RWPE2 (cell line): ENCODE results near the gene TSHZ2.
"Not testable (repeated sequence)": the region's sequence is repeated elsewhere in the genome, so short reads cannot be mapped to it uniquely, and the experiment has no call there.

Experiments used
- ATAC-seq: fragments of 200-7000 bp; cut with Tn5 transposase; 3 replicates; pipeline ENCODE4 v1.9.1; 2021; ENCODE audit warnings: low read depth
- DNase-seq: peaks from one replicate; pipeline ENCODE4 v3.0.0-alpha.2; 2020; ENCODE audit warnings: low spot score
- H3K27ac ChIP-seq: fragments of 450-650 bp; 2 replicates; pipeline ENCODE4 v1.5.1; 2017; ENCODE audit warnings: mild to moderate bottlenecking; ENCODE audit not compliant: poor library complexity, severe bottlenecking
- H3K27me3 ChIP-seq: fragments of 250-450 bp; sonication (Bioruptor Pico); 2 replicates; pipeline ENCODE4 v1.5.1; 2021; ENCODE audit warnings: mild to moderate bottlenecking, moderate library complexity; ENCODE audit not compliant: insufficient read depth, poor library complexity, severe bottlenecking
- H3K36me3 ChIP-seq: fragments of 250-450 bp; sonication (Bioruptor Pico); 2 replicates; pipeline ENCODE4 v1.5.1; 2020; ENCODE audit warnings: low read depth, mild to moderate bottlenecking, moderate library complexity
- H3K4me1 ChIP-seq: fragments of 250-450 bp; sonication (Bioruptor Pico); 2 replicates; pipeline ENCODE4 v1.5.1; 2021; ENCODE audit warnings: mild to moderate bottlenecking, moderate library complexity; ENCODE audit not compliant: insufficient read depth, poor library complexity, severe bottlenecking
- H3K4me3 ChIP-seq: fragments of 250-450 bp; sonication (Bioruptor Pico); 2 replicates; pipeline ENCODE4 v1.5.1; 2021; ENCODE audit warnings: mild to moderate bottlenecking, moderate library complexity; ENCODE audit not compliant: severe bottlenecking
- H3K9me3 ChIP-seq: fragments of 250-450 bp; sonication (Bioruptor Pico); 2 replicates; pipeline ENCODE4 v1.5.1; 2021; ENCODE audit warnings: mild to moderate bottlenecking, moderate library complexity; ENCODE audit not compliant: severe bottlenecking
- CTCF ChIP-seq: fragments of 450-650 bp; IDR thresholded peaks from one replicate; pipeline ENCODE4 v1.5.1; 2017; ENCODE audit warnings: mild to moderate bottlenecking, moderate library complexity; ENCODE audit not compliant: poor library complexity, severe bottlenecking

The TSHZ2 gene

GRCh38 chr20:53524589-53525312 is 552.6 kb downstream of the TSHZ2 start:
- no peak for TF ChIP-seq CTCF
- no peaks in the 10 kb centered on the region for H3K9me3 ChIP-seq
- H3K4me3 ChIP-seq, result no peak overlapping the region
- no peaks in the 10 kb centered on the region for H3K27me3 ChIP-seq
- DNase-seq (peak; percentile 76), ATAC-seq (no peak)
- no peaks in the 10 kb centered on the region for H3K36me3 ChIP-seq
- H3K4me1 ChIP-seq, result no peaks in the 10 kb centered on the region
- H3K27ac ChIP-seq, result no peak overlapping the region

DNA sequence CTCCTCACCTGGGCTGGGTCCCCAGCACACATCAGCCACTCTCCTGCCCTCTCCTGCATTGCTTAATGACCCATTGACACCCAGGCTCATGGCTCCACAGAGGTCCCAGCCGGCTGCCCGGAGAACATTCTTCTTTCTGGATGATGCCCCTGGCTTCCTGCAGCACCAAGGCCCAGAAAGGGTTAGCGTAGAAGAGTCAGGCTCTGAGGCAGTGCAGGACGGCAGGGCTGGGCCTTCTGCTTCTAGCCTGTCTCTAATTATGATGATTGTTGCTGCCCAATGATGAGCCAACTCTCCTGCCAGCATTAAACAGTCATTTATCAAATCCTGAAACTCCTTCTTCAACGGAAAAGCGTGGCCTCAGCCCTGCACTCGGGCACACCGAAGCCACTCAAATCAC is 555.0 kb downstream of the TSHZ2 start:
- H3K27me3 ChIP-seq, result no peaks in the 10 kb centered on the region
- no peak overlapping the region for H3K27ac ChIP-seq
- DNase-seq, result peak; percentile 64
- H3K4me3 ChIP-seq, result no peak overlapping the region
- H3K4me1 ChIP-seq, result no peaks in the 10 kb centered on the region
- no peaks in the 10 kb centered on the region for H3K9me3 ChIP-seq
- ATAC-seq, result 0 out of 3 replicates have a peak, but pooled peaks have one; percentile 13
- no peaks in the 10 kb centered on the region for H3K36me3 ChIP-seq
- TF ChIP-seq CTCF, result no peak

GRCh38 chr20:53529658-53530057 is 557.5 kb downstream of the TSHZ2 start:
- DNase-seq (peak; percentile 27), ATAC-seq (no peak)
- no peaks in the 10 kb centered on the region for H3K27me3 ChIP-seq
- no peaks in the 10 kb centered on the region for H3K36me3 ChIP-seq
- no peaks in the 10 kb centered on the region for H3K9me3 ChIP-seq
- no peak overlapping the region for H3K4me3 ChIP-seq
- H3K27ac ChIP-seq, result no peak overlapping the region
- TF ChIP-seq CTCF, result no peak
- H3K4me1 ChIP-seq, result no peaks in the 10 kb centered on the region

- no peaks in the 10 kb centered on the region for H3K27me3 ChIP-seq
- H3K27ac ChIP-seq, result no peak overlapping the region
- no peak for TF ChIP-seq CTCF
- peak; percentile 25 for DNase-seq
- H3K9me3 ChIP-seq, result no peaks in the 10 kb centered on the region
- no peak for ATAC-seq
- no peaks in the 10 kb centered on the region for H3K36me3 ChIP-seq
- no peaks in the 10 kb centered on the region for H3K4me1 ChIP-seq
- H3K4me3 ChIP-seq, result no peak overlapping the region
Measured at GRCh38 chr20:53530440-53530839, 558.3 kb downstream of the TSHZ2 start.

DNA sequence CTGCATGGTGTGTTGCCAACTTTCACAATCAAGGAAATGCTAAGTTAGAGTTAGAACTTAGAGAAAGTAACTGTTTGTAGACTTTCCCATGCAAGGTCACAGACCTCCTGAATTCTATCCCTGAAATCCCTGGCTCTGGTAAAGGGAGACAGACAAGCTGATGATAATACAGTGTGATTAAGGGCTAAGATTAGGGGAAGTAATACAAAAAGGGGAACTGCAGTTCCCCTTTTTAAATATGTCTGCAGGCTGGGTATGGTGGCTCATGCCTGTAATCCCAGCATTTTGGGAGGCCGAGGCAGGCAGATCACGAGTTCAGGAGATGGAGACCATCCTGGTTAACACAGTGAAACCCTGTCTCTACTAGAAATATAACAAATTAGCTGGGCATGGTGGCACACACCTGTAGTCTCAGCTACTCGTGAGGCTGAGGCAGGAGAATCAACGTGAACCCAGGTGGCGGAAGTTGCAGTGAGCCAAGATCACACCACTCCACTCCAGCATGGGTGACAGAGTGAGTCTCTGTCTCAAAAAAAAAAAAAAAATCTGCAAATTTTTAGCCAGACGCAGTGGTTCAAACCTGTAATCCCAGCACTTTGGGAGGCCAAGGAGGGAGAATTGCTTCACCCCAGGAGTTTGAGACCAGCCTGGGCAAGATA is 560.6 kb downstream of the TSHZ2 start:
- H3K9me3 ChIP-seq, DNase-seq, H3K36me3 ChIP-seq, H3K4me3 ChIP-seq, ATAC-seq, H3K4me1 ChIP-seq, H3K27ac ChIP-seq, H3K27me3 ChIP-seq: not testable (repeated sequence)
